ENCODE measurements around the gene RSAD1.

Gene RSAD1

GRCh38 chr17:50440172-50440837 is 38.4 kb upstream of the RSAD1 start:
- H3K27ac ChIP-seq, result peak overlapping the region; percentile 4; the same call in 1 of the 2 replicates

GRCh38 chr17:50440838-50441829 is 37.5 kb upstream of the RSAD1 start:
- TF ChIP-seq CTCF (conservative IDR thresholded peaks at IDR 0.05) (no peak), ZFX (IDR thresholded peaks at IDR 0.05) (no peak)
- H3K27ac ChIP-seq, result peak overlapping the region; percentile 4; the same call in 1 of the 2 replicates

More at GRCh38 chr17:50440172-50440837, 38.4 kb upstream of the RSAD1 start:
- TF ChIP-seq CTCF (conservative IDR thresholded peaks at IDR 0.05), result no peak
- no peak for TF ChIP-seq ZFX (IDR thresholded peaks at IDR 0.05)

- TF ChIP-seq CTCF (conservative IDR thresholded peaks at IDR 0.05) (no peak), ZFX (IDR thresholded peaks at IDR 0.05) (no peak)
- no peak overlapping the region for H3K27ac ChIP-seq
Measured at GRCh38 chr17:50443505-50443974, 35.1 kb upstream of the RSAD1 start.

- no peak for TF ChIP-seq CTCF (conservative IDR thresholded peaks at IDR 0.05)
- no peak for TF ChIP-seq ZFX (IDR thresholded peaks at IDR 0.05)
Measured at GRCh38 chr17:50444841-50445715, 33.6 kb upstream of the RSAD1 start.

GRCh38 chr17:50445730-50446325 is 32.8 kb upstream of the RSAD1 start:
- TF ChIP-seq ZFX (IDR thresholded peaks at IDR 0.05) (no peak), CTCF (conservative IDR thresholded peaks at IDR 0.05) (no peak)
- H3K27ac ChIP-seq, result no peak overlapping the region

More at GRCh38 chr17:50444841-50445715, 33.6 kb upstream of the RSAD1 start:
- no peak overlapping the region for H3K27ac ChIP-seq

GRCh38 chr17:50447870-50448595 is 30.6 kb upstream of the RSAD1 start:
- TF ChIP-seq ZFX (IDR thresholded peaks at IDR 0.05) (no peak), CTCF (conservative IDR thresholded peaks at IDR 0.05) (no peak)
- no peak overlapping the region for H3K27ac ChIP-seq

Measured in C4-2B (cell line).